H1 (cell line): Measurements from ENCODE around the gene LUM. TPM values are rescaled to one million over a fixed set of nuclear protein-coding genes. Genes with fewer than 3 reads are reported as not detected.

Experiments used
- CTCF ChIA-PET: fragments of 300-600 bp; sonication (Branson Sonifier 250); formaldehyde crosslinking; loops from one replicate; lab custom pipeline; 2021; ENCODE audit not compliant: partially characterized antibody; lab: Charles Lee
- POLR2A ChIA-PET: fragments of 300-600 bp; sonication (Branson Sonifier 250); formaldehyde crosslinking; loops from one replicate; lab custom pipeline; 2021; ENCODE audit warnings: inconsistent platforms; ENCODE audit not compliant: partially characterized antibody; lab: Charles Lee
- DNase-seq, 2 experiments: peaks; one replicate each; pipeline versions ENCODE4 v3.0.0 to v3.0.0-alpha.2; 2010 to 2022; ENCODE audit warnings: low spot score in 2 of 2, low read depth in 1 of 2, mixed read lengths in 1 of 2
- FAIRE-seq: peaks from 2 replicates; lab custom pipeline; 2011; peaks lifted over from hg19 to GRCh38; lab: Jason Lieb, UNC
- H2AFZ ChIP-seq: 2 replicates; pipeline ENCODE4 v1.8.1; 2012; ENCODE audit warnings: low read length, inconsistent platforms
- H2AK5ac ChIP-seq: 2 replicates; pipeline ENCODE4 v1.6.1; 2013; ENCODE audit warnings: low read depth, low read length
- H2BK120ac ChIP-seq: replicated peaks from 2 replicates; pipeline ENCODE3; 2013; ENCODE audit warnings: low read depth, low read length, inconsistent platforms
- H2BK12ac ChIP-seq: 2 replicates; pipeline ENCODE4 v1.6.1; 2013; ENCODE audit warnings: low read depth, low read length
- H2BK15ac ChIP-seq: 2 replicates; pipeline ENCODE4 v1.6.1; 2013; ENCODE audit warnings: low read length
- H2BK20ac ChIP-seq: 2 replicates; pipeline ENCODE4 v1.6.1; 2013; ENCODE audit warnings: low read length
- H2BK5ac ChIP-seq: 2 replicates; pipeline ENCODE4 v1.6.1; 2013; ENCODE audit warnings: low read depth, low read length
- H3K14ac ChIP-seq: 2 replicates; pipeline ENCODE4 v1.6.1; 2013; ENCODE audit warnings: inconsistent platforms; ENCODE audit not compliant: insufficient read length
- H3K18ac ChIP-seq: 2 replicates; pipeline ENCODE4 v1.6.1; 2013; ENCODE audit warnings: low read length; ENCODE audit errors: extremely low read depth
- H3K23ac ChIP-seq: 2 replicates; pipeline ENCODE4 v1.6.1; 2013; ENCODE audit warnings: inconsistent platforms; ENCODE audit not compliant: insufficient read length
- H3K23me2 ChIP-seq: 2 replicates; pipeline ENCODE4 v1.6.1; 2013; ENCODE audit warnings: low read depth, low read length
- H3K27ac ChIP-seq: 2 replicates; pipeline ENCODE4 v1.6.1; 2011; ENCODE audit warnings: low read depth, low read length, inconsistent platforms
- H3K27me3 ChIP-seq, 4 experiments: replicated peaks in 1 of 4; 1 replicate in 1 of 4; 2 replicates in 3 of 4; pipeline versions ENCODE4 v1.6.1 to v1.8.1; 2011 to 2013; ENCODE audit warnings: low read length in 3 of 4, mild to moderate bottlenecking in 3 of 4, inconsistent platforms in 2 of 4, mixed read lengths in 2 of 4, moderate library complexity in 1 of 4; ENCODE audit not compliant: control insufficient read depth in 3 of 4, insufficient read depth in 3 of 4; ENCODE audit errors: extremely low read depth in 1 of 4
- H3K36me3 ChIP-seq, 4 experiments: 2 replicates each; pipeline versions ENCODE4 v1.6.1 to v1.8.1; 2011 to 2013; ENCODE audit warnings: mild to moderate bottlenecking in 4 of 4, low read length in 3 of 4, moderate library complexity in 2 of 4, control low read depth in 1 of 4, inconsistent platforms in 1 of 4; ENCODE audit not compliant: insufficient read depth in 4 of 4, control insufficient read depth in 2 of 4
- H3K4ac ChIP-seq: replicated peaks from 2 replicates; pipeline ENCODE3; 2013; ENCODE audit warnings: low read length, low read depth, mixed read lengths, inconsistent platforms; ENCODE audit not compliant: insufficient read length
- H3K4me1 ChIP-seq, 4 experiments: replicated peaks in 1 of 4; 1 replicate in 1 of 4; 2 replicates in 3 of 4; pipeline versions ENCODE4 v1.6.1 to v1.8.1; 2011 to 2013; ENCODE audit warnings: low read length in 3 of 4, inconsistent platforms in 2 of 4, mixed read lengths in 1 of 4; ENCODE audit not compliant: insufficient read depth in 4 of 4, control insufficient read depth in 3 of 4
- H3K4me2 ChIP-seq, 2 experiments: 2 replicates each; pipeline versions ENCODE4 v1.6.1 to v1.8.1; 2011 to 2013; ENCODE audit warnings: low read depth in 2 of 2, low read length in 2 of 2, control low read depth in 1 of 2, inconsistent platforms in 1 of 2, mild to moderate bottlenecking in 1 of 2; ENCODE audit not compliant: insufficient read depth in 1 of 2
- H3K4me3 ChIP-seq, 4 experiments: fragments of 200-600, 300-600 bp in 1 of 4; sonication (generic), shearing (Covaris generic), sonication (Bioruptor Twin) in 1 of 4; 2 replicates each; pipeline versions ENCODE4 v1.5.1 to v1.8.1; 2011 to 2016; ENCODE audit warnings: low read length in 4 of 4, low read depth in 3 of 4, control low read depth in 2 of 4, inconsistent platforms in 2 of 4, mild to moderate bottlenecking in 2 of 4, mixed read lengths in 1 of 4, moderate library complexity in 1 of 4; ENCODE audit not compliant: insufficient read depth in 2 of 4; ENCODE audit errors: extremely low read depth in 1 of 4
- H3K56ac ChIP-seq: replicated peaks from 2 replicates; pipeline ENCODE3; 2013; ENCODE audit warnings: low read depth, mild to moderate bottlenecking, mixed read lengths, low read length, inconsistent platforms; ENCODE audit not compliant: insufficient read length
- H3K79me1 ChIP-seq: 2 replicates; pipeline ENCODE4 v1.6.1; 2013; ENCODE audit warnings: low read depth, low read length, control low read depth
- H3K79me2 ChIP-seq, 2 experiments: 2 replicates each; pipeline versions ENCODE4 v1.6.1 to v1.8.1; 2012 to 2013; ENCODE audit warnings: low read length in 2 of 2, mild to moderate bottlenecking in 2 of 2, inconsistent platforms in 1 of 2; ENCODE audit not compliant: insufficient read depth in 2 of 2, control insufficient read depth in 1 of 2
- H3K9ac ChIP-seq, 4 experiments: replicated peaks in 1 of 4; 1 replicate in 1 of 4; 2 replicates in 3 of 4; pipeline versions ENCODE4 v1.6.1 to v1.8.1; 2011 to 2013; ENCODE audit warnings: low read depth in 3 of 4, low read length in 3 of 4, control low read depth in 2 of 4, mild to moderate bottlenecking in 2 of 4, moderate library complexity in 2 of 4, inconsistent platforms in 1 of 4; ENCODE audit errors: extremely low read depth in 1 of 4
- H3K9me3 ChIP-seq, 2 experiments: 2 replicates each; pipeline versions ENCODE4 v1.6.1 to v1.8.1; 2012 to 2013; ENCODE audit warnings: mild to moderate bottlenecking in 2 of 2, moderate library complexity in 2 of 2, control low read depth in 1 of 2, inconsistent platforms in 1 of 2, low read depth in 1 of 2, low read length in 1 of 2, mixed read lengths in 1 of 2; ENCODE audit not compliant: insufficient read depth in 2 of 2
- H4K20me1 ChIP-seq, 2 experiments: replicated peaks in 1 of 2; 2 replicates each; pipeline versions ENCODE3 to v1.8.1; 2011 to 2013; ENCODE audit warnings: inconsistent platforms in 2 of 2, low read length in 2 of 2, mild to moderate bottlenecking in 1 of 2; ENCODE audit not compliant: insufficient read depth in 2 of 2, control insufficient read depth in 1 of 2
- H4K5ac ChIP-seq: 2 replicates; pipeline ENCODE4 v1.6.1; 2013; ENCODE audit warnings: low read length, low read depth, mixed read lengths, inconsistent platforms; ENCODE audit not compliant: insufficient read length
- H4K8ac ChIP-seq: 2 replicates; pipeline ENCODE4 v1.8.0; 2013; ENCODE audit warnings: mild to moderate bottlenecking, moderate library complexity, low read length, inconsistent platforms; ENCODE audit not compliant: insufficient read depth; ENCODE audit errors: extremely low read depth
- H4K91ac ChIP-seq: replicated peaks from 2 replicates; pipeline ENCODE3; 2013; ENCODE audit warnings: low read length, mixed read lengths, inconsistent platforms; ENCODE audit not compliant: insufficient read length
- BRCA1 ChIP-seq: IDR thresholded peaks from 2 replicates; pipeline ENCODE4 v1.6.1; 2012; ENCODE audit warnings: low read depth, low read length, improper control_type of control experiment
- CTBP2 ChIP-seq: IDR thresholded peaks from 2 replicates; pipeline ENCODE4 v1.7.0; 2011; ENCODE audit warnings: borderline replicate concordance, mild to moderate bottlenecking, moderate library complexity, mixed read lengths, low read length; ENCODE audit not compliant: insufficient read depth, insufficient read length
- CTCF ChIP-seq, 3 experiments: IDR thresholded peaks; 1 replicate in 2 of 3; 2 replicates in 1 of 3; pipeline versions ENCODE4 v1.5.1 to v1.6.1; 2011; ENCODE audit warnings: low read length in 3 of 3, mild to moderate bottlenecking in 3 of 3, inconsistent platforms in 2 of 3, low read depth in 1 of 3, moderate library complexity in 1 of 3; ENCODE audit not compliant: insufficient read depth in 1 of 3; ENCODE audit errors: control extremely low read depth in 1 of 3
- KDM5A ChIP-seq: fragments of 200-600 bp; IDR thresholded peaks from 2 replicates; pipeline ENCODE4 v1.7.1; 2012; ENCODE audit warnings: mild to moderate bottlenecking, low read length, inconsistent platforms, mixed read lengths
- SIRT6 ChIP-seq: IDR thresholded peaks from one replicate; pipeline ENCODE4 v1.7.1; 2012; ENCODE audit warnings: low read length, inconsistent platforms
- WGBS, 2 experiments: shearing (Covaris generic) in 1 of 2; methylation state at CpG; one replicate each; pipeline versions ENCODE4 v1.1.6 to v1.1.7; 2013 to 2015; ENCODE audit warnings: low lambda C conversion rate in 2 of 2, mixed read lengths in 2 of 2, inconsistent platforms in 1 of 2, low coverage in 1 of 2, missing lambda C conversion rate in 1 of 2; ENCODE audit not compliant: insufficient replicate concordance in 2 of 2, insufficient coverage in 1 of 2, insufficient read length in 1 of 2; ENCODE audit errors: extremely low coverage in 1 of 2, missing lambda C conversion rate in 1 of 2; 5-methylcytosine and 5-hydroxymethylcytosine counted together
- polyA plus RNA-seq, 7 experiments: library from polyadenylated mRNA; depleted of rRNA in 3 of 7; stranded (reverse) in 5 of 7; unstranded in 2 of 7; fragments of >200 nt in 5 of 7; fragments of 200-250 nt in 2 of 7; gene quantifications; 1 replicate in 5 of 7; 2 replicates in 1 of 7; 4 replicates in 1 of 7; pipeline versions ENCODE4 v1.2.1 to v1.2.3, GENCODE V29; 2011 to 2013; ENCODE audit warnings: missing spikeins in 2 of 7, mixed read lengths in 2 of 7
- total RNA-seq: library from RNA; stranded (reverse); fragmentation: NEBNext Ultra II Directional; extraction: Animal tissue kit (Norgen Biotek cat#: 25700); gene quantifications from 2 replicates; pipeline ENCODE4 v1.2.1, GENCODE V29; 2021

The LUM gene
- total and polyA plus RNA-seq, 2 of the 8 experiments (the other 6 are each of a cell fraction or from before 2014, with no cell fraction given), result not detected

GRCh38 chr12:91127306-91127705, 16.0 kb upstream of the LUM start:
- H3K27ac ChIP-seq, result no peak overlapping the region
- H3K4ac ChIP-seq, result no peak overlapping the region
- H2AFZ ChIP-seq, result no peak overlapping the region
- TF ChIP-seq CTCF (IDR thresholded peaks at IDR 0.05; ENCODE audit: control extremely low read depth in 1 of 3, insufficient read depth in 1 of 3, low read depth in 1 of 3, low read length in 3 of 3) (no peak), BRCA1 (no peak), SIRT6 (no peak), KDM5A (no peak), CTBP2 (no peak)
- H3K4me3 ChIP-seq, result no peak overlapping the region
- no peaks in the 10 kb centered on the region for H4K20me1 ChIP-seq
- no peaks in the 10 kb centered on the region for H3K27me3 ChIP-seq
- no peak overlapping the region for H3K56ac ChIP-seq
- no peaks in the 10 kb centered on the region for H3K23me2 ChIP-seq
- H3K36me3 ChIP-seq, result no peaks in the 10 kb centered on the region
- H3K79me1 ChIP-seq, result no peaks in the 10 kb centered on the region
- no peak overlapping the region for H4K91ac ChIP-seq
- no peak overlapping the region for H3K18ac ChIP-seq
- H3K79me2 ChIP-seq, result no peaks in the 10 kb centered on the region
- no peak overlapping the region for H2AK5ac ChIP-seq
- ChIA-PET POLR2A (no interaction called here), CTCF (no interaction called here)
- WGBS, 2 experiments, result 93% methylated on average over 2 of the region's 2 CpGs; no CpG with 5 or more reads in 1 of the 2 experiments
- H4K5ac ChIP-seq, result no peak overlapping the region
- no peak overlapping the region for H2BK5ac ChIP-seq
- H3K4me2 ChIP-seq, result no peak overlapping the region
- H3K14ac ChIP-seq, result no peak overlapping the region
- H2BK12ac ChIP-seq, result no peak overlapping the region
- H2BK15ac ChIP-seq, result no peak overlapping the region
- FAIRE-seq (no peak), DNase-seq (no peak)
- H2BK20ac ChIP-seq, result no peak overlapping the region
- H3K9me3 ChIP-seq, result no peaks in the 10 kb centered on the region
- no peak overlapping the region for H3K9ac ChIP-seq
- no peak overlapping the region for H4K8ac ChIP-seq
- no peak overlapping the region for H3K23ac ChIP-seq
- H2BK120ac ChIP-seq, result no peak overlapping the region
- H3K4me1 ChIP-seq, result no peaks in the 10 kb centered on the region
